IMR-90 (cell line): ENCODE data around the gene MMP21. TPM values are rescaled to one million over a fixed set of nuclear protein-coding genes. Genes with fewer than 3 reads are reported as not detected.

Experiments
- ATAC-seq: fragments of 200-7000 bp; cut with Tn5 transposase; 2 replicates; pipeline ENCODE4 v1.9.1; 2020; ENCODE audit warnings: low read depth, mild to moderate bottlenecking, moderate library complexity
- BruUV-seq: library from RNA; stranded (reverse); fragments of 400-500 nt; replicated peaks from 2 replicates; lab custom pipeline; 2021; lab: Mats Ljungman, UMichigan
- CTCF ChIA-PET: fragments of 300-600 bp; formaldehyde crosslinking; extraction: SDS; loops from one replicate; lab custom pipeline; 2021; ENCODE audit warnings: antibody characterized with exemption; lab: Yijun Ruan, JAX
- POLR2A ChIA-PET: fragments of 300-600 bp; sonication (Branson Sonifier 250); formaldehyde crosslinking; loops from one replicate; lab custom pipeline; 2022; ENCODE audit warnings: antibody characterized with exemption; ENCODE audit not compliant: unreplicated experiment; lab: Charles Lee
- DNase-seq: peaks from one replicate; pipeline ENCODE4 v3.0.0; 2013
- H2AFZ ChIP-seq: replicated peaks from 2 replicates; pipeline ENCODE3; 2013; ENCODE audit warnings: low read length, mild to moderate bottlenecking; ENCODE audit not compliant: poor library complexity
- H2AK5ac ChIP-seq: 2 replicates; pipeline ENCODE4 v1.6.1; 2013; ENCODE audit warnings: low read depth, low read length, inconsistent platforms
- H2AK9ac ChIP-seq: replicated peaks from 2 replicates; pipeline ENCODE3; 2013; ENCODE audit warnings: mild to moderate bottlenecking, low read depth, low read length, moderate library complexity; ENCODE audit not compliant: poor library complexity
- H2BK120ac ChIP-seq: 2 replicates; pipeline ENCODE4 v1.6.1; 2013; ENCODE audit warnings: low read depth, low read length, inconsistent platforms
- H2BK15ac ChIP-seq: 3 replicates; pipeline ENCODE4 v1.6.1; 2013; ENCODE audit warnings: low read depth, low read length, inconsistent platforms
- H2BK20ac ChIP-seq: 2 replicates; pipeline ENCODE4 v1.6.1; 2013; ENCODE audit warnings: low read depth, mild to moderate bottlenecking, inconsistent platforms, low read length, moderate library complexity
- H2BK5ac ChIP-seq: 2 replicates; pipeline ENCODE4 v1.6.1; 2013; ENCODE audit warnings: mild to moderate bottlenecking, low read depth, low read length, inconsistent platforms; ENCODE audit not compliant: poor library complexity, severe bottlenecking
- H3K14ac ChIP-seq: replicated peaks from 2 replicates; pipeline ENCODE4 v1.6.1; 2013; ENCODE audit warnings: low read depth, low read length, inconsistent platforms
- H3K18ac ChIP-seq: 2 replicates; pipeline ENCODE4 v1.6.1; 2013; ENCODE audit warnings: low read depth, low read length, control low read depth
- H3K23ac ChIP-seq: 2 replicates; pipeline ENCODE4 v1.6.1; 2013; ENCODE audit warnings: low read depth, low read length, inconsistent platforms
- H3K27ac ChIP-seq: 2 replicates; pipeline ENCODE4 v1.5.1; 2013; ENCODE audit warnings: mild to moderate bottlenecking, control low read depth, low read length; ENCODE audit not compliant: insufficient read depth
- H3K27me3 ChIP-seq: 2 replicates; pipeline ENCODE4 v1.6.1; 2013; ENCODE audit warnings: low read length; ENCODE audit not compliant: control insufficient read depth, insufficient read depth
- H3K36me3 ChIP-seq: 2 replicates; pipeline ENCODE4 v1.6.1; 2013; ENCODE audit warnings: low read length, mixed read lengths; ENCODE audit not compliant: control insufficient read depth, insufficient read depth
- H3K4ac ChIP-seq: 2 replicates; pipeline ENCODE4 v1.6.1; 2013; ENCODE audit warnings: low read depth, low read length, inconsistent platforms
- H3K4me1 ChIP-seq: 2 replicates; pipeline ENCODE4 v1.6.1; 2013; ENCODE audit warnings: low read length, mixed read lengths; ENCODE audit not compliant: control insufficient read depth, insufficient read depth
- H3K4me2 ChIP-seq: 2 replicates; pipeline ENCODE4 v1.6.1; 2013; ENCODE audit warnings: low read depth, mild to moderate bottlenecking, control low read depth, low read length, moderate library complexity
- H3K4me3 ChIP-seq: 2 replicates; pipeline ENCODE4 v1.5.1; 2013; ENCODE audit warnings: low read depth, mild to moderate bottlenecking, control low read depth, low read length, moderate library complexity; ENCODE audit not compliant: insufficient read depth
- H3K56ac ChIP-seq: 2 replicates; pipeline ENCODE4 v1.6.1; 2013; ENCODE audit warnings: low read length, inconsistent platforms; ENCODE audit not compliant: insufficient read depth; ENCODE audit errors: extremely low read depth
- H3K79me1 ChIP-seq, 2 experiments: 2 replicates each; pipeline ENCODE4 v1.6.1; 2013; ENCODE audit warnings: low read length in 2 of 2, inconsistent platforms in 1 of 2, low read depth in 1 of 2
- H3K9ac ChIP-seq: 2 replicates; pipeline ENCODE4 v1.6.1; 2013; ENCODE audit warnings: low read depth, low read length, control low read depth
- H3K9me1 ChIP-seq: 2 replicates; pipeline ENCODE4 v1.6.1; 2013; ENCODE audit warnings: low read length, inconsistent platforms; ENCODE audit not compliant: insufficient read depth
- H3K9me3 ChIP-seq: 2 replicates; pipeline ENCODE4 v1.6.1; 2013; ENCODE audit warnings: low read length; ENCODE audit not compliant: control insufficient read depth, insufficient read depth
- H4K20me1 ChIP-seq: 2 replicates; pipeline ENCODE4 v1.6.1; 2013; ENCODE audit warnings: low read length, inconsistent platforms; ENCODE audit not compliant: insufficient read depth
- H4K5ac ChIP-seq: 2 replicates; pipeline ENCODE4 v1.6.1; 2013; ENCODE audit warnings: mild to moderate bottlenecking, low read depth, low read length, control low read depth
- H4K8ac ChIP-seq, 2 experiments: 2 replicates each; pipeline ENCODE4 v1.6.1; 2013; ENCODE audit warnings: low read depth in 2 of 2, low read length in 2 of 2, control low read depth in 1 of 2, inconsistent platforms in 1 of 2
- H4K91ac ChIP-seq: 2 replicates; pipeline ENCODE4 v1.6.1; 2013; ENCODE audit warnings: low read depth, low read length, inconsistent platforms; ENCODE audit not compliant: insufficient read depth
- BHLHE40 ChIP-seq: fragments of 150-350 bp; IDR thresholded peaks from 2 replicates; pipeline ENCODE4 v1.6.1; 2016; ENCODE audit warnings: mild to moderate bottlenecking, low read depth, low read length
- CEBPB ChIP-seq: IDR thresholded peaks from 2 replicates; pipeline ENCODE4 v1.6.1; 2012; ENCODE audit warnings: low read depth, low read length, improper control_type of control experiment
- CHD1 ChIP-seq: IDR thresholded peaks from 2 replicates; pipeline ENCODE4 v1.6.1; 2012; ENCODE audit warnings: low read depth, low read length, improper control_type of control experiment
- CTCF ChIP-seq: conservative IDR thresholded peaks from 2 replicates; pipeline ENCODE4 v1.5.1; 2012; ENCODE audit warnings: mild to moderate bottlenecking, low read depth, low read length, improper control_type of control experiment
- FOS ChIP-seq: fragments of 150-350 bp; IDR thresholded peaks from 2 replicates; pipeline ENCODE4 v1.6.1; 2016; ENCODE audit warnings: low read depth, low read length
- MAFK ChIP-seq: IDR thresholded peaks from 2 replicates; pipeline ENCODE4 v1.6.1; 2012; ENCODE audit warnings: low read depth, low read length, improper control_type of control experiment
- MAZ ChIP-seq: IDR thresholded peaks from 2 replicates; pipeline ENCODE4 v1.6.1; 2012; ENCODE audit warnings: low read depth, mild to moderate bottlenecking, low read length, improper control_type of control experiment, moderate library complexity, borderline replicate concordance
- MXI1 ChIP-seq: IDR thresholded peaks from 2 replicates; pipeline ENCODE4 v1.6.1; 2012; ENCODE audit warnings: low read depth, mild to moderate bottlenecking, low read length, moderate library complexity, borderline replicate concordance
- NFE2L2 ChIP-seq: fragments of 150-350 bp; IDR thresholded peaks from 2 replicates; pipeline ENCODE4 v1.6.1; 2016; ENCODE audit warnings: low read depth, mild to moderate bottlenecking, low read length
- POLR2A ChIP-seq: IDR thresholded peaks from 2 replicates; pipeline ENCODE4 v1.6.1; 2012; ENCODE audit warnings: mild to moderate bottlenecking, low read depth, low read length
- RAD21 ChIP-seq: IDR thresholded peaks from 2 replicates; pipeline ENCODE4 v1.6.1; 2012; ENCODE audit warnings: low read length, improper control_type of control experiment
- RCOR1 ChIP-seq: IDR thresholded peaks from 2 replicates; pipeline ENCODE4 v1.6.1; 2012; ENCODE audit warnings: mild to moderate bottlenecking, low read length, improper control_type of control experiment; ENCODE audit not compliant: insufficient replicate concordance
- RFX5 ChIP-seq: IDR thresholded peaks from 2 replicates; pipeline ENCODE4 v1.8.0; 2012; ENCODE audit warnings: low read depth, mild to moderate bottlenecking, low read length, moderate library complexity
- SMC3 ChIP-seq: fragments of 150-350 bp; IDR thresholded peaks from 2 replicates; pipeline ENCODE4 v1.6.1; 2016; ENCODE audit warnings: low read depth, mild to moderate bottlenecking, antibody characterized with exemption, low read length, moderate library complexity
- WGBS, 2 experiments: methylation state at CpG; one replicate each; pipeline versions ENCODE4 v1.1.5 to v1.1.7; 2013; ENCODE audit warnings: missing lambda C conversion rate in 2 of 2; ENCODE audit not compliant: insufficient read length in 1 of 2; ENCODE audit errors: extremely low coverage in 2 of 2; 5-methylcytosine and 5-hydroxymethylcytosine counted together
- dilution Hi-C: fragments of 300-500 bp; cut with HindIII; formaldehyde crosslinking; loops from one replicate; pipeline ENCODE4 v1.14.3; 2018; ENCODE audit warnings: low sequenced_read_pairs; ENCODE audit not compliant: unreplicated experiment
- in situ Hi-C: fragments of 300-500 bp; cut with MboI; formaldehyde crosslinking; loops from 3 replicates; pipeline ENCODE4 v1.14.3; 2019; ENCODE audit warnings: low sequenced_read_pairs, inconsistent platforms, mixed read lengths
- intact Hi-C: fragments of 100-400 bp; cut with micrococcal nuclease; formaldehyde crosslinking; loops from 2 replicates; pipeline ENCODE4 v1.10.0; 2022
- polyA plus RNA-seq, 3 experiments: library from polyadenylated mRNA; depleted of rRNA; stranded (reverse); fragments of >200 nt; gene quantifications; 2 replicates each; pipeline ENCODE4 v1.2.3, GENCODE V29; 2012; ENCODE audit warnings: low replicate concordance in 1 of 3
- total RNA-seq: library from RNA; depleted of rRNA; stranded (reverse); fragments of >200 nt; gene quantifications from 2 replicates; pipeline ENCODE4 v1.2.3, GENCODE V29; 2012
- TF ChIP-seq, protein P1 (sequence below): fragments of 150-350 bp; IDR thresholded peaks from 2 replicates; pipeline ENCODE4 v1.6.1; 2016; ENCODE audit warnings: low read depth, mild to moderate bottlenecking, low read length, moderate library complexity, borderline replicate concordance
- TF ChIP-seq, protein P2 (sequence below): fragments of 150-350 bp; IDR thresholded peaks from 2 replicates; pipeline ENCODE4 v1.6.1; 2017; ENCODE audit warnings: mild to moderate bottlenecking, antibody characterized with exemption, low read length, low read depth

MMP21 gene
- total and polyA plus RNA-seq, 2 of the 4 experiments (the other 2 are of a cell fraction) = not detected

- H3K4me1 ChIP-seq = no peaks in the 10 kb centered on the region
- H2BK15ac ChIP-seq = no peak overlapping the region
- H3K27ac ChIP-seq = no peak overlapping the region
- H3K23ac ChIP-seq = no peak overlapping the region
- H2AK5ac ChIP-seq = no peak overlapping the region
- H2BK20ac ChIP-seq = no peak overlapping the region
- H3K4me2 ChIP-seq = no peak overlapping the region
- no peak for DNase-seq
- BruUV-seq = no TSS peak
- H2BK5ac ChIP-seq = no peak overlapping the region
- no peaks in the 10 kb centered on the region for H3K27me3 ChIP-seq
- no peaks in the 10 kb centered on the region; the same call in 1 of the 2 replicates for H3K9me1 ChIP-seq
- no peak overlapping the region for H4K5ac ChIP-seq
- H2AK9ac ChIP-seq = no peak overlapping the region
- H4K91ac ChIP-seq = no peak overlapping the region
- H3K4ac ChIP-seq = no peak overlapping the region
- H4K8ac ChIP-seq = no peak overlapping the region
- CTCF ChIA-PET = no interaction called here
- no peak overlapping the region for H2BK120ac ChIP-seq
- dilution Hi-C loops = no loop called here
- H3K14ac ChIP-seq = no peak overlapping the region
- H3K9ac ChIP-seq = no peak overlapping the region
- peaks cover 27% of the 10 kb centered on the region for H3K36me3 ChIP-seq
- no peak overlapping the region for H3K56ac ChIP-seq
- no peak for ATAC-seq
- in situ Hi-C loops = no loop called here
- TF ChIP-seq POLR2A (no peak), RAD21 (no peak), RFX5 (no peak), CHD1 (no peak), NFE2L2 (no peak), CEBPB (no peak), RCOR1 (no peak), MAZ (no peak), CTCF (no peak), SMC3 (no peak), MXI1 (no peak), BHLHE40 (no peak), FOS (no peak), MAFK (no peak)
- TF ChIP-seq, protein P1, sequence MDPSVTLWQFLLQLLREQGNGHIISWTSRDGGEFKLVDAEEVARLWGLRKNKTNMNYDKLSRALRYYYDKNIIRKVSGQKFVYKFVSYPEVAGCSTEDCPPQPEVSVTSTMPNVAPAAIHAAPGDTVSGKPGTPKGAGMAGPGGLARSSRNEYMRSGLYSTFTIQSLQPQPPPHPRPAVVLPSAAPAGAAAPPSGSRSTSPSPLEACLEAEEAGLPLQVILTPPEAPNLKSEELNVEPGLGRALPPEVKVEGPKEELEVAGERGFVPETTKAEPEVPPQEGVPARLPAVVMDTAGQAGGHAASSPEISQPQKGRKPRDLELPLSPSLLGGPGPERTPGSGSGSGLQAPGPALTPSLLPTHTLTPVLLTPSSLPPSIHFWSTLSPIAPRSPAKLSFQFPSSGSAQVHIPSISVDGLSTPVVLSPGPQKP = no peak
- TF ChIP-seq, protein P2, sequence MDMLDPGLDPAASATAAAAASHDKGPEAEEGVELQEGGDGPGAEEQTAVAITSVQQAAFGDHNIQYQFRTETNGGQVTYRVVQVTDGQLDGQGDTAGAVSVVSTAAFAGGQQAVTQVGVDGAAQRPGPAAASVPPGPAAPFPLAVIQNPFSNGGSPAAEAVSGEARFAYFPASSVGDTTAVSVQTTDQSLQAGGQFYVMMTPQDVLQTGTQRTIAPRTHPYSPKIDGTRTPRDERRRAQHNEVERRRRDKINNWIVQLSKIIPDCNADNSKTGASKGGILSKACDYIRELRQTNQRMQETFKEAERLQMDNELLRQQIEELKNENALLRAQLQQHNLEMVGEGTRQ = no peak
- no peaks in the 10 kb centered on the region for H4K20me1 ChIP-seq
- no peaks in the 10 kb centered on the region for H3K79me1 ChIP-seq
- WGBS, 2 experiments = no CpG with 5 or more reads among the region's 1 CpG
- no peak overlapping the region for H2AFZ ChIP-seq
- H3K4me3 ChIP-seq = no peak overlapping the region
- POLR2A ChIA-PET = no interaction called here
- no peaks in the 10 kb centered on the region for H3K9me3 ChIP-seq
- H3K18ac ChIP-seq = no peak overlapping the region
- intact Hi-C loops = no loop called here
Observed at GRCh38 chr10:125801574-125801973, 26.0 kb upstream of the MMP21 start.
